Non-pigmented ciliary epithelial cell (primary cell): Measurements from ENCODE around the gene CDK9.

Experiments used
- DNase-seq: peaks from one replicate; pipeline ENCODE4 v3.0.0-alpha.2; 2010; ENCODE audit warnings: low read depth

The CDK9 gene

GRCh38 chr9:127761491-127761956, 24.3 kb upstream of the CDK9 start:
- DNase-seq = no peak

GRCh38 chr9:127762111-127762676, 23.6 kb upstream of the CDK9 start:
- no peak for DNase-seq

GRCh38 chr9:127763918-127764384, 21.9 kb upstream of the CDK9 start:
- DNase-seq = no peak

- DNase-seq = no peak
These were observed 20.4 kb upstream of the CDK9 start for GRCh38 chr9:127765418-127765817.

GRCh38 chr9:127767410-127767809, 18.4 kb upstream of the CDK9 start:
- no peak for DNase-seq

- DNase-seq = no peak
These were observed 17.9 kb upstream of the CDK9 start for GRCh38 chr9:127767909-127768331.

GRCh38 chr9:127768698-127769097, 17.1 kb upstream of the CDK9 start:
- no peak for DNase-seq

- DNase-seq = no peak
These were observed 16.7 kb upstream of the CDK9 start for GRCh38 chr9:127769101-127769500.

- DNase-seq = no peak
These were observed 15.8 kb upstream of the CDK9 start for GRCh38 chr9:127769929-127770582.

GRCh38 chr9:127770583-127770904, 15.3 kb upstream of the CDK9 start:
- DNase-seq = no peak

GRCh38 chr9:127770905-127771569, 14.8 kb upstream of the CDK9 start:
- DNase-seq = peak; percentile 89

- DNase-seq = no peak
These were observed 14.2 kb upstream of the CDK9 start for GRCh38 chr9:127771570-127772189.

- no peak for DNase-seq
These were observed 13.2 kb upstream of the CDK9 start for GRCh38 chr9:127772603-127773002.

- DNase-seq = no peak
These were observed 12.6 kb upstream of the CDK9 start for GRCh38 chr9:127773272-127773671.

- DNase-seq = no peak
These were observed 11.9 kb upstream of the CDK9 start for GRCh38 chr9:127773981-127774380.

- DNase-seq = no peak
These were observed 9.5 kb upstream of the CDK9 start for GRCh38 chr9:127776195-127776923.

GRCh38 chr9:127776924-127777289, 8.9 kb upstream of the CDK9 start:
- DNase-seq = no peak

- DNase-seq = no peak
These were observed 8.4 kb upstream of the CDK9 start for GRCh38 chr9:127777368-127777980.

GRCh38 chr9:127778280-127779135, 7.3 kb upstream of the CDK9 start, which contains the start of gene SH2D3C:
SH2D3C (minus strand) TSS chr9:127778666; CDS start chr9:127778627, 39 bp downstream.
- no peak for DNase-seq

- no peak for DNase-seq
These were observed 6.5 kb upstream of the CDK9 start for GRCh38 chr9:127779136-127779981.
